HCT116 (cell line): ENCODE data around the gene MPV17L2. TPM values are rescaled to one million over a fixed set of nuclear protein-coding genes. Genes with fewer than 3 reads are reported as not detected.

ENCODE experiments used
- ATAC-seq: fragments of 200-7000 bp; cut with Tn5 transposase; 2 replicates; pipeline ENCODE4 v1.9.1; 2020; ENCODE audit warnings: mild to moderate bottlenecking, moderate library complexity
- BruUV-seq: library from RNA; stranded (reverse); fragments of 400-500 nt; replicated peaks from 2 replicates; lab custom pipeline; 2021; lab: Mats Ljungman, UMichigan
- CTCF ChIA-PET: fragments of 300-600 bp; sonication (Branson Sonifier 250); formaldehyde crosslinking; loops from one replicate; lab custom pipeline; 2021; ENCODE audit warnings: antibody characterized with exemption; lab: Charles Lee
- POLR2A ChIA-PET: fragments of 300-600, 350-600 bp; sonication (Branson Sonifier 250); formaldehyde crosslinking; loops from one replicate; lab custom pipeline; 2021; ENCODE audit warnings: antibody characterized with exemption; lab: Charles Lee
- RAD21 ChIA-PET, 2 experiments: fragments of 300-600 bp; sonication (Branson Sonifier 250); formaldehyde crosslinking; loops; one replicate each; lab custom pipeline; 2023; ENCODE audit warnings: low total read pairs in 2 of 2; ENCODE audit not compliant: uncharacterized antibody in 2 of 2, unreplicated experiment in 2 of 2, low non-redundant PET in 1 of 2; lab: Charles Lee
- DNase-seq: peaks from one replicate; pipeline ENCODE4 v3.0.0-alpha.2; 2010; ENCODE audit warnings: low read depth, low spot score
- H2AFZ ChIP-seq: fragments of 200-600 bp; shearing (Covaris generic), sonication (generic); 2 replicates; pipeline ENCODE4 v1.6.1; 2017; ENCODE audit warnings: low read depth, mixed run types, mixed read lengths, antibody characterized with exemption, low read length; ENCODE audit not compliant: poor library complexity, severe bottlenecking
- H3K27ac ChIP-seq: 2 replicates; pipeline ENCODE4 v1.5.1; 2012; ENCODE audit warnings: low read depth, low read length
- H3K27me3 ChIP-seq: fragments of 200-600 bp; sonication (generic); 2 replicates; pipeline ENCODE4 v1.6.1; 2016; ENCODE audit warnings: mixed run types, low read length, mixed read lengths; ENCODE audit not compliant: insufficient read depth
- H3K36me3 ChIP-seq, 2 experiments: fragments of 200-500 bp in 1 of 2; fragments of 200-600 bp in 1 of 2; sonication (Bioruptor generic) in 1 of 2; sonication (generic) in 1 of 2; 2 replicates each; pipeline versions ENCODE4 v1.5.1 to v1.6.1; 2014 to 2016; ENCODE audit warnings: low read length in 2 of 2, inconsistent platforms in 1 of 2, mixed read lengths in 1 of 2, mixed run types in 1 of 2; ENCODE audit not compliant: insufficient read depth in 2 of 2, control insufficient read depth in 1 of 2
- H3K4me1 ChIP-seq, 2 experiments: fragments of 200-600 bp in 1 of 2; sonication (generic) in 1 of 2; 2 replicates each; pipeline versions ENCODE4 v1.5.1 to v1.6.1; 2012 to 2017; ENCODE audit warnings: low read length in 2 of 2, inconsistent platforms in 1 of 2, mild to moderate bottlenecking in 1 of 2, mixed read lengths in 1 of 2, mixed run types in 1 of 2, moderate library complexity in 1 of 2; ENCODE audit not compliant: insufficient read depth in 2 of 2, control insufficient read depth in 1 of 2
- H3K4me2 ChIP-seq: fragments of 200-600 bp; sonication (generic); 2 replicates; pipeline ENCODE4 v1.6.1; 2017; ENCODE audit warnings: mixed run types, low read length, mixed read lengths
- H3K4me3 ChIP-seq, 2 experiments: fragments of 200-600 bp in 1 of 2; sonication (generic) in 1 of 2; replicated peaks in 1 of 2; 2 replicates each; pipeline ENCODE4 v1.5.1; 2011 to 2016; ENCODE audit warnings: low read length in 2 of 2, control low read depth in 1 of 2, low read depth in 1 of 2, mild to moderate bottlenecking in 1 of 2, mixed read lengths in 1 of 2, mixed run types in 1 of 2
- H3K79me2 ChIP-seq: fragments of 200-600 bp; sonication (generic); 2 replicates; pipeline ENCODE4 v1.6.1; 2017; ENCODE audit warnings: mild to moderate bottlenecking, mixed run types, low read length, moderate library complexity, mixed read lengths; ENCODE audit not compliant: insufficient read depth
- H3K9ac ChIP-seq: fragments of 200-600 bp; sonication (generic); 2 replicates; pipeline ENCODE4 v1.6.1; 2016; ENCODE audit warnings: low read length, mixed read lengths
- H3K9me2 ChIP-seq: fragments of 200-600 bp; sonication (generic), shearing (Covaris generic); 2 replicates; pipeline ENCODE4 v1.6.1; 2017; ENCODE audit warnings: mixed run types, mild to moderate bottlenecking, moderate library complexity; ENCODE audit not compliant: insufficient read depth
- H3K9me3 ChIP-seq, 2 experiments: fragments of 200-500 bp in 1 of 2; fragments of 200-600 bp in 1 of 2; sonication (Bioruptor generic) in 1 of 2; sonication (generic) in 1 of 2; 2 replicates each; pipeline ENCODE4 v1.6.1; 2014 to 2017; ENCODE audit warnings: low read length in 2 of 2, mixed read lengths in 2 of 2, inconsistent platforms in 1 of 2, low read depth in 1 of 2, mild to moderate bottlenecking in 1 of 2, mixed run types in 1 of 2, moderate library complexity in 1 of 2; ENCODE audit not compliant: control insufficient read depth in 1 of 2, insufficient read depth in 1 of 2
- H4K20me1 ChIP-seq: fragments of 200-600 bp; sonication (generic), shearing (Covaris generic); 2 replicates; pipeline ENCODE4 v1.6.1; 2017; ENCODE audit warnings: mixed run types, mild to moderate bottlenecking, moderate library complexity; ENCODE audit not compliant: insufficient read depth
- EGR1 ChIP-seq: IDR thresholded peaks from 2 replicates; pipeline ENCODE4 v1.6.1; 2012; ENCODE audit warnings: low read depth
- EZH2phosphoT487 ChIP-seq: fragments of 200-600 bp; IDR thresholded peaks from 2 replicates; pipeline ENCODE4 v1.6.1; 2018; ENCODE audit warnings: antibody characterized with exemption, borderline replicate concordance
- JUND ChIP-seq: IDR thresholded peaks from 2 replicates; pipeline ENCODE4 v1.6.1; 2012
- MAX ChIP-seq: IDR thresholded peaks from 2 replicates; pipeline ENCODE4 v1.6.1; 2012
- RAD21 ChIP-seq: IDR thresholded peaks from 2 replicates; pipeline ENCODE4 v1.6.1; 2012; ENCODE audit warnings: low read depth, mild to moderate bottlenecking
- REST ChIP-seq: IDR thresholded peaks from 2 replicates; pipeline ENCODE4 v1.6.1; 2012; ENCODE audit warnings: low read depth
- SRF ChIP-seq: IDR thresholded peaks from 2 replicates; pipeline ENCODE4 v1.6.1; 2012; ENCODE audit warnings: low read depth
- YY1 ChIP-seq: IDR thresholded peaks from 2 replicates; pipeline ENCODE4 v1.6.1; 2011; ENCODE audit warnings: low read length, low read depth, moderate library complexity, mild to moderate bottlenecking; ENCODE audit not compliant: insufficient replicate concordance; ENCODE audit errors: extremely low read depth
- ZFX ChIP-seq: fragments of 450-650 bp; IDR thresholded peaks from 2 replicates; pipeline ENCODE4 v1.6.1; 2017
- intact Hi-C: fragments of 100-400 bp; cut with micrococcal nuclease; formaldehyde crosslinking; loops from 2 replicates; pipeline ENCODE4 v1.10.0; 2022
- total RNA-seq: library from RNA; stranded (reverse); gene quantifications from one replicate; pipeline ENCODE4 v1.2.1, GENCODE V29; 2021; ENCODE audit not compliant: unreplicated experiment

The MPV17L2 gene
- total RNA-seq, 1 experiment from 2014 or later: 18.7 TPM

- Histone ChIP-seq H2AFZ (no peak overlapping the region), H3K9me2 (no peaks in the 10 kb centered on the region), H3K79me2 (no peaks in the 10 kb centered on the region), H3K27ac (peak overlapping the region; percentile 72), H3K4me1 (peaks cover 18 to 30% of the 10 kb centered on the region in 2 experiments), H3K4me3 (peak overlapping the region; percentile 45 to 56), H3K9ac (peak overlapping the region; percentile 48; the same call in 1 of the 2 replicates), H4K20me1 (no peaks in the 10 kb centered on the region), H3K27me3 (no peaks in the 10 kb centered on the region), H3K36me3 (no peaks in the 10 kb centered on the region), H3K4me2 (peak overlapping the region; percentile 91), H3K9me3 (no peaks in the 10 kb centered on the region)
- CTCF ChIA-PET: interaction anchor here (0.7 to 2.0 kb wide), 13 partner anchors 9 to 112 kb away, joined by 3 to 31 read pairs (median 4); partner anchors contain the start of genes IQCN and PIK3R2
- intact Hi-C loops: no loop called here
- RAD21 ChIA-PET: interaction anchor here (0.6 to 1.2 kb wide), 4 partner anchors 20 to 113 kb away, joined by 3 to 7 read pairs (median 4); partner anchors contain the start of gene RAB3A (in 1 of the 2)
- TF ChIP-seq MAX (no peak), YY1 (no peak), SRF (no peak), RAD21 (no peak), EZH2phosphoT487 (no peak), EGR1 (no peak), ZFX (no peak), JUND (no peak)
- ATAC-seq: peak; percentile 98
- POLR2A ChIA-PET: interaction anchor here (0.8 to 1.9 kb wide), 9 partner anchors 14 to 161 kb away, joined by 3 to 19 read pairs (median 5); partner anchors contain the start of genes GDF15, JUND, MPV17L2 and RAB3A
- BruUV-seq: no TSS peak
- peak; percentile 99 for DNase-seq
Measured at GRCh38 chr19:18224525-18225354, 31.7 kb downstream of the MPV17L2 start.

- DNase-seq (no peak), ATAC-seq (no peak)
- intact Hi-C loops: no loop called here
- no peaks in the 10 kb centered on the region for H3K79me2 ChIP-seq
- no peaks in the 10 kb centered on the region for H3K9me2 ChIP-seq
- no TSS peak for BruUV-seq
- H3K9ac ChIP-seq: peak overlapping the region; percentile 48; the same call in 1 of the 2 replicates
- no peaks in the 10 kb centered on the region for H4K20me1 ChIP-seq
- CTCF ChIA-PET: interaction anchor here (1.4 to 2.0 kb wide), 2 partner anchors 27 to 31 kb away, joined by 5 to 17 read pairs; no protein-coding TSS in a partner anchor
- peaks cover 17 to 26% of the 10 kb centered on the region in 2 experiments for H3K4me1 ChIP-seq
- H3K27me3 ChIP-seq: no peaks in the 10 kb centered on the region
- POLR2A ChIA-PET: no interaction called here
- H2AFZ ChIP-seq: no peak overlapping the region
- no peaks in the 10 kb centered on the region for H3K9me3 ChIP-seq
- no peak overlapping the region; the same call in 1 of the 2 replicates for H3K27ac ChIP-seq
- H3K4me2 ChIP-seq: peak overlapping the region; percentile 91
- RAD21 ChIA-PET: no interaction called here
- TF ChIP-seq REST: no peak
- H3K36me3 ChIP-seq: no peaks in the 10 kb centered on the region
- no peak overlapping the region for H3K4me3 ChIP-seq
Measured at GRCh38 chr19:18225355-18225701, 32.3 kb downstream of the MPV17L2 start.
